Measurements from ENCODE around the gene ADRA2C. TPM values are rescaled to one million over a fixed set of nuclear protein-coding genes. Genes with fewer than 3 reads are reported as not detected.

Gene ADRA2C
- total RNA-seq, 1 experiment from 2014 or later = 23.5 TPM

DNA sequence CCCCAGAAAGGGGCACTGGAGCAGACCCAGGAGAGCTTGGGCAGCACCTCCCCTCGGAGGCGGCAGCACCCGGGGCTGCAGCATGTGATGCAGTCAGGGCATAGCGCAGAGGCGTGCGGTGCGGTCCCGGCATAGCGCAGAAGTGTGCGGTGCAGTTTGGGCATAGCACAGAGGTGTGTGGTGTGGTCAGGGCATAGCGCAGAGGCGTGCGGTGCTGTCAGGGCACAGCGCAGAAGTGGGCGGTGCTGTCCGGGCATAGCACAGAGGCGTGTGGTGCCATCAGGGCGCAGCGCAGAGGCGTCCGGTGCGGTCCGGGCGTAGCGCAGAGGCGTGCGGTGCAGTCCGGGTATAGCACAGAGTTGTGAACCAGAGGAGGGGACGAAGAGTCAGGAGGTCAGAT is 42.8 kb downstream of the ADRA2C start:
- H3K4me1 ChIP-seq (ENCODE audit: control insufficient read depth, insufficient read depth, low read length) = no peaks in the 10 kb centered on the region
- intact Hi-C loops (cut with micrococcal nuclease; ENCODE audit: unreplicated experiment) = no loop called here
- no TSS peak for BruUV-seq (replicated peaks)
- no peaks in the 10 kb centered on the region for H3K9me3 ChIP-seq (ENCODE audit: control insufficient read depth, insufficient read depth, low read depth, low read length)
- no peak overlapping the region for H3K27ac ChIP-seq (ENCODE audit: low read length)
- H3K36me3 ChIP-seq (ENCODE audit: control insufficient read depth, insufficient read depth, low read length) = no peaks in the 10 kb centered on the region
- no peak for DNase-seq (ENCODE audit: low read depth, low spot score)
- ATAC-seq = no peak
- ChIA-PET CTCF (interaction anchor here (1.0 kb wide), 1 partner anchor 25 kb away, joined by 4 read pairs; no protein-coding TSS in a partner anchor), POLR2A (no interaction called here)
- no peak overlapping the region for H3K4me3 ChIP-seq (ENCODE audit: low read depth in 2 of 2, low read length in 2 of 2)
- H3K27me3 ChIP-seq (ENCODE audit: control insufficient read depth, insufficient read depth, low read length) = no peaks in the 10 kb centered on the region
- TF ChIP-seq SIN3A (IDR thresholded peaks at IDR 0.05; ENCODE audit: borderline replicate concordance, insufficient read depth, low read depth, low read length) = no peak
- TF ChIP-seq, protein P1, sequence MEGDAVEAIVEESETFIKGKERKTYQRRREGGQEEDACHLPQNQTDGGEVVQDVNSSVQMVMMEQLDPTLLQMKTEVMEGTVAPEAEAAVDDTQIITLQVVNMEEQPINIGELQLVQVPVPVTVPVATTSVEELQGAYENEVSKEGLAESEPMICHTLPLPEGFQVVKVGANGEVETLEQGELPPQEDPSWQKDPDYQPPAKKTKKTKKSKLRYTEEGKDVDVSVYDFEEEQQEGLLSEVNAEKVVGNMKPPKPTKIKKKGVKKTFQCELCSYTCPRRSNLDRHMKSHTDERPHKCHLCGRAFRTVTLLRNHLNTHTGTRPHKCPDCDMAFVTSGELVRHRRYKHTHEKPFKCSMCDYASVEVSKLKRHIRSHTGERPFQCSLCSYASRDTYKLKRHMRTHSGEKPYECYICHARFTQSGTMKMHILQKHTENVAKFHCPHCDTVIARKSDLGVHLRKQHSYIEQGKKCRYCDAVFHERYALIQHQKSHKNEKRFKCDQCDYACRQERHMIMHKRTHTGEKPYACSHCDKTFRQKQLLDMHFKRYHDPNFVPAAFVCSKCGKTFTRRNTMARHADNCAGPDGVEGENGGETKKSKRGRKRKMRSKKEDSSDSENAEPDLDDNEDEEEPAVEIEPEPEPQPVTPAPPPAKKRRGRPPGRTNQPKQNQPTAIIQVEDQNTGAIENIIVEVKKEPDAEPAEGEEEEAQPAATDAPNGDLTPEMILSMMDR (IDR thresholded peaks at IDR 0.05) = no peak
- no peak for TF ChIP-seq TCF7L2 (IDR thresholded peaks at IDR 0.05; ENCODE audit: low read depth, low read length)
- TF ChIP-seq POLR2AphosphoS5 (IDR thresholded peaks at IDR 0.05; ENCODE audit: low read depth, low read length) = no peak
- TF ChIP-seq, protein P2, sequence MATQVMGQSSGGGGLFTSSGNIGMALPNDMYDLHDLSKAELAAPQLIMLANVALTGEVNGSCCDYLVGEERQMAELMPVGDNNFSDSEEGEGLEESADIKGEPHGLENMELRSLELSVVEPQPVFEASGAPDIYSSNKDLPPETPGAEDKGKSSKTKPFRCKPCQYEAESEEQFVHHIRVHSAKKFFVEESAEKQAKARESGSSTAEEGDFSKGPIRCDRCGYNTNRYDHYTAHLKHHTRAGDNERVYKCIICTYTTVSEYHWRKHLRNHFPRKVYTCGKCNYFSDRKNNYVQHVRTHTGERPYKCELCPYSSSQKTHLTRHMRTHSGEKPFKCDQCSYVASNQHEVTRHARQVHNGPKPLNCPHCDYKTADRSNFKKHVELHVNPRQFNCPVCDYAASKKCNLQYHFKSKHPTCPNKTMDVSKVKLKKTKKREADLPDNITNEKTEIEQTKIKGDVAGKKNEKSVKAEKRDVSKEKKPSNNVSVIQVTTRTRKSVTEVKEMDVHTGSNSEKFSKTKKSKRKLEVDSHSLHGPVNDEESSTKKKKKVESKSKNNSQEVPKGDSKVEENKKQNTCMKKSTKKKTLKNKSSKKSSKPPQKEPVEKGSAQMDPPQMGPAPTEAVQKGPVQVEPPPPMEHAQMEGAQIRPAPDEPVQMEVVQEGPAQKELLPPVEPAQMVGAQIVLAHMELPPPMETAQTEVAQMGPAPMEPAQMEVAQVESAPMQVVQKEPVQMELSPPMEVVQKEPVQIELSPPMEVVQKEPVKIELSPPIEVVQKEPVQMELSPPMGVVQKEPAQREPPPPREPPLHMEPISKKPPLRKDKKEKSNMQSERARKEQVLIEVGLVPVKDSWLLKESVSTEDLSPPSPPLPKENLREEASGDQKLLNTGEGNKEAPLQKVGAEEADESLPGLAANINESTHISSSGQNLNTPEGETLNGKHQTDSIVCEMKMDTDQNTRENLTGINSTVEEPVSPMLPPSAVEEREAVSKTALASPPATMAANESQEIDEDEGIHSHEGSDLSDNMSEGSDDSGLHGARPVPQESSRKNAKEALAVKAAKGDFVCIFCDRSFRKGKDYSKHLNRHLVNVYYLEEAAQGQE (IDR thresholded peaks at IDR 0.05; ENCODE audit: insufficient read depth in 1 of 2, low read depth in 2 of 2, low read length in 1 of 2) = no peak
- in situ Hi-C loops (cut with HindIII; ENCODE audit: low pct_unique_long_range_greater_than_20kb, low sequenced_read_pairs) = no loop called here

DNA sequence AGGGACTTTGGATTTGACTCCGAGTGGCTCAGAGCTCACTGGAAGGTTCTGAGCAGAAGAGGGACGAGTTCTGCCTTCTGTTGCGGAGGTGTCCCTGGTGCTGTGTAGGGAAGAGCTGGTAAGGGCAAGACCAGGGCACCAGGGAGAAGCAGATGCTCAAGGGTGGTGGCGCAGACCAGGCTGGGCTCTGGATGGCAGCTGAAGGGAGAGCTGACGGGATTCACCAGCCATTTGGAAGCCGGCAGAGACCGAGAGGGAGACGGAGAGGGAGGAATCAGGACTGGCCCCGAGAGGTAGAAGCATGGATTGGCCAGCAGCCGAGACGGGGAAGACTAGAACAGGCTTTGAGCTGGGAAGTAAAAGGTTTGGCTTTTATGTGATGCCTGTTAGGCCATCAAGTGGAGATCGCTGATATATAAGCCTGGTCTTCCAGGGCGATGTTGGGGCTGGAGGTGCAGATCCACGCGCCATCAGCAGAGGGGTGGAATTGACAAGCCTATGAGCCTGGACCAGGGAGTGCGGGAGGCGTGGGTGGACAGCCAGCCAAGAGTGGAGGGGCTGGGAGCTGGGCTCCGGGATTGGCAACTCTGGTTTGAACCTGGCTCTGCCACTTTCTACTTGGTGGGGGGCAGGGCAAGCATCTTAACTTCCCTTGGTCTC is 43.4 kb downstream of the ADRA2C start:
- CTCF ChIA-PET = interaction anchor here (1.0 kb wide), 1 partner anchor 25 kb away, joined by 4 read pairs; no protein-coding TSS in a partner anchor
- Histone ChIP-seq H3K4me1 (ENCODE audit: control insufficient read depth, insufficient read depth, low read length) (no peaks in the 10 kb centered on the region), H3K36me3 (ENCODE audit: control insufficient read depth, insufficient read depth, low read length) (no peaks in the 10 kb centered on the region), H3K4me3 (ENCODE audit: low read depth in 2 of 2, low read length in 2 of 2) (no peak overlapping the region), H3K9me3 (ENCODE audit: control insufficient read depth, insufficient read depth, low read depth, low read length) (no peaks in the 10 kb centered on the region), H3K27me3 (ENCODE audit: control insufficient read depth, insufficient read depth, low read length) (no peaks in the 10 kb centered on the region), H3K27ac (ENCODE audit: low read length) (no peak overlapping the region)
- in situ Hi-C loops (cut with HindIII; ENCODE audit: low pct_unique_long_range_greater_than_20kb, low sequenced_read_pairs) = no loop called here
- no peak for ATAC-seq
- TF ChIP-seq, protein P1 (IDR thresholded peaks at IDR 0.05) = no peak
- TF ChIP-seq, protein P2 (IDR thresholded peaks at IDR 0.05; ENCODE audit: insufficient read depth in 1 of 2, low read depth in 2 of 2, low read length in 1 of 2) = no peak
- TF ChIP-seq TCF7L2 (IDR thresholded peaks at IDR 0.05; ENCODE audit: low read depth, low read length) (no peak), SIN3A (IDR thresholded peaks at IDR 0.05; ENCODE audit: borderline replicate concordance, insufficient read depth, low read depth, low read length) (no peak), POLR2AphosphoS5 (IDR thresholded peaks at IDR 0.05; ENCODE audit: low read depth, low read length) (no peak)
- BruUV-seq (replicated peaks) = no TSS peak
- POLR2A ChIA-PET = no interaction called here
- intact Hi-C loops (cut with micrococcal nuclease; ENCODE audit: unreplicated experiment) = no loop called here
- no peak for DNase-seq (ENCODE audit: low read depth, low spot score)

Measured in Panc1 (cell line).